Measurements from ENCODE around the gene POM121L2. TPM values are rescaled to one million over a fixed set of nuclear protein-coding genes. Genes with fewer than 3 reads are reported as not detected.

The POM121L2 gene
- total RNA-seq, 1 donor from 2014 or later: not detected

GRCh38 chr6:27318973-27319372 is 6.9 kb upstream of the POM121L2 start:
- no peak for DNase-seq (ENCODE audit: low spot score in 2 of 2)
- H3K27ac ChIP-seq: no peak overlapping the region
- H3K4me3 ChIP-seq: no peak overlapping the region
- H3K4me1 ChIP-seq: no peaks in the 10 kb centered on the region
- H3K9me3 ChIP-seq: no peaks in the 10 kb centered on the region
- no peaks in the 10 kb centered on the region for H3K27me3 ChIP-seq
- TF ChIP-seq, protein P1, sequence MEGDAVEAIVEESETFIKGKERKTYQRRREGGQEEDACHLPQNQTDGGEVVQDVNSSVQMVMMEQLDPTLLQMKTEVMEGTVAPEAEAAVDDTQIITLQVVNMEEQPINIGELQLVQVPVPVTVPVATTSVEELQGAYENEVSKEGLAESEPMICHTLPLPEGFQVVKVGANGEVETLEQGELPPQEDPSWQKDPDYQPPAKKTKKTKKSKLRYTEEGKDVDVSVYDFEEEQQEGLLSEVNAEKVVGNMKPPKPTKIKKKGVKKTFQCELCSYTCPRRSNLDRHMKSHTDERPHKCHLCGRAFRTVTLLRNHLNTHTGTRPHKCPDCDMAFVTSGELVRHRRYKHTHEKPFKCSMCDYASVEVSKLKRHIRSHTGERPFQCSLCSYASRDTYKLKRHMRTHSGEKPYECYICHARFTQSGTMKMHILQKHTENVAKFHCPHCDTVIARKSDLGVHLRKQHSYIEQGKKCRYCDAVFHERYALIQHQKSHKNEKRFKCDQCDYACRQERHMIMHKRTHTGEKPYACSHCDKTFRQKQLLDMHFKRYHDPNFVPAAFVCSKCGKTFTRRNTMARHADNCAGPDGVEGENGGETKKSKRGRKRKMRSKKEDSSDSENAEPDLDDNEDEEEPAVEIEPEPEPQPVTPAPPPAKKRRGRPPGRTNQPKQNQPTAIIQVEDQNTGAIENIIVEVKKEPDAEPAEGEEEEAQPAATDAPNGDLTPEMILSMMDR (IDR thresholded peaks at IDR 0.05): no peak
- H3K36me3 ChIP-seq: no peaks in the 10 kb centered on the region
- intact Hi-C loops (cut with DNase I): no loop called here

DNA sequence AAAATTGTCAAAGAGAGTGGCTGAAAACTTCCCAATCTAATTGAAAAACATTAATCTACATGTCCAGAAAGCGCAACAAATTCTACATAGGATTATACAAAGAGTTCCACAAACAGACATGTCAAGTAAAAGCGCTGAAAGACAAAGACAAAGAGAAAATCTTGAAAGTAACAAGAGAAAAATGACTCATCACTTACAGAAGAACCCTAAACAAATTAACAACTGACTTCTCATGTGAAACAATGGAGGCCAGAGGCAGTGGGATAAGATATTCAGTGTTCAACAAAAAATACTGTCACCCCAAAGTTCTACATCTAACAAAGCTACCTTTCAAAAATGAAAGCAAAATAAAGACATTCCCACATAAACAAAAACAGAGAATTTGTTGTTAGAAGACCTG is 2.0 kb upstream of the POM121L2 start:
- no peak for DNase-seq (ENCODE audit: low spot score in 2 of 2)
- Histone ChIP-seq H3K27me3 (peaks cover 15% of the 10 kb centered on the region), H3K36me3 (no peaks in the 10 kb centered on the region), H3K4me3 (no peak overlapping the region), H3K9me3 (no peaks in the 10 kb centered on the region), H3K27ac (no peak overlapping the region), H3K4me1 (peaks cover 3 to 7% of the 10 kb centered on the region in 2 donors)
- TF ChIP-seq, protein P1 (IDR thresholded peaks at IDR 0.05): no peak
- intact Hi-C loops (cut with DNase I): no loop called here

- no peak for DNase-seq (ENCODE audit: low spot score in 2 of 2)
- no peaks in the 10 kb centered on the region for H3K9me3 ChIP-seq
- peaks cover 3 to 7% of the 10 kb centered on the region in 2 donors for H3K4me1 ChIP-seq
- intact Hi-C loops (cut with DNase I): no loop called here
- H3K36me3 ChIP-seq: no peaks in the 10 kb centered on the region
- H3K27ac ChIP-seq: no peak overlapping the region
- peaks cover 15% of the 10 kb centered on the region for H3K27me3 ChIP-seq
- H3K4me3 ChIP-seq: peak overlapping the region in 1 of 2 donors; percentile 50
- TF ChIP-seq, protein P1 (IDR thresholded peaks at IDR 0.05): no peak
Observed at GRCh38 chr6:27312950-27313271, 838 bp upstream of the POM121L2 start.

DNA sequence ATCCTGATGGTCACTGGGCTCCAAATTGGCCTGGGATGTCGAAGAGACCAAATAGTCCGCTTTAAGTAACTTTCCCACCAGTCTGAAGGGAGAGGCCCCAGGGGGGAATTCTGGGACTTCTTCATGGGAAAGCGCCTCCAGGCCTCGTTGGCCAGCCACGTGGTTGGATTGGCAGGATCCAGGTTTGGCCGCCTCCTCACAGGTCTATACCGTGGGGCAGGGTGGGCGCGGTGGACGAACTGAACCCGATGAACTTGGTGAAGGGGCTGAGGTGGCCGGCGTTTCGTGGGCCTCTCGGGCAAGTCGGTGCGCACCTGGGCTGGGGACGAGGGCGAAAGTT is 297 bp downstream of the POM121L2 start:
- Histone ChIP-seq H3K36me3 (no peaks in the 10 kb centered on the region), H3K27ac (no peak overlapping the region), H3K27me3 (peaks cover 15% of the 10 kb centered on the region), H3K4me1 (peaks cover 3 to 7% of the 10 kb centered on the region in 2 donors), H3K4me3 (peak overlapping the region in 1 of 2 donors; percentile 63), H3K9me3 (no peaks in the 10 kb centered on the region)
- TF ChIP-seq, protein P1 (IDR thresholded peaks at IDR 0.05): no peak
- DNase-seq (ENCODE audit: low spot score in 2 of 2): no peak
- intact Hi-C loops (cut with DNase I): no loop called here

- Histone ChIP-seq H3K27me3 (no peaks in the 10 kb centered on the region), H3K36me3 (no peaks in the 10 kb centered on the region), H3K27ac (no peak overlapping the region), H3K4me3 (no peak overlapping the region), H3K9me3 (no peaks in the 10 kb centered on the region), H3K4me1 (no peaks in the 10 kb centered on the region)
- no peak for DNase-seq (ENCODE audit: low spot score in 2 of 2)
- intact Hi-C loops (cut with DNase I): no loop called here
- TF ChIP-seq, protein P1 (IDR thresholded peaks at IDR 0.05): no peak
Observed at GRCh38 chr6:27303613-27304272, 8.3 kb downstream of the POM121L2 start.
